ENCODE results near the gene PPM1L.

Gene PPM1L

DNA sequence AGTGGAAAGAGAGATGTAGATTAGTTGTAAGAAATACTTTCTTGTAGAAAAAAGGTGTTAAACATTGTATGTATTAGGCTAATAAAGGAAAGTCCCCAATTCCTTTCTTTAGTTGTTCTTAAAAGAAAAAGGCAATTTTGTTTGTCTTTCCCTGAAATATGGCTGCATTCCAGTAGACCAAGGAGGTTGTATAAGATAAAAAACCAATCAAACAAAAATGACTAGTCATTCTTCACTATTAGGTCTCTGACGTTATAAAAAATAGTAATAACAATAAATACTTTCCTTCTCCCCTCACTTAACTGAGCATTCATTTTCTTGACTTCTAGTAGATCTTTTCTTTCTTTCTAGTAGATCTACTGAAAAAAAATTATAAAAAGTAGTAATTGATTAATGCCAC is 8.6 kb upstream of the PPM1L start:
- no peak overlapping the region for H3K4me3 ChIP-seq (replicated peaks; ENCODE audit: insufficient read depth, low read length)
- DNase-seq (ENCODE audit: low read depth in 1 of 2, low spot score in 1 of 2): no peak
- H3K27me3 ChIP-seq (ENCODE audit: insufficient read depth, poor library complexity, severe bottlenecking): no peaks in the 10 kb centered on the region
- no peak overlapping the region for H3K27ac ChIP-seq (replicated peaks)
- no peak for TF ChIP-seq GABPA (IDR thresholded peaks at IDR 0.05; ENCODE audit: low read depth)
- no peak for TF ChIP-seq CTCF (IDR thresholded peaks at IDR 0.05; ENCODE audit: insufficient read depth, low read length)
- TF ChIP-seq REST (IDR thresholded peaks at IDR 0.05; ENCODE audit: insufficient replicate concordance, low read depth): no peak
- TF ChIP-seq SPI1 (IDR thresholded peaks at IDR 0.05; ENCODE audit: borderline replicate concordance, low read depth): no peak
- no peak for TF ChIP-seq POLR2AphosphoS5 (IDR thresholded peaks at IDR 0.05; ENCODE audit: low read depth)

DNA sequence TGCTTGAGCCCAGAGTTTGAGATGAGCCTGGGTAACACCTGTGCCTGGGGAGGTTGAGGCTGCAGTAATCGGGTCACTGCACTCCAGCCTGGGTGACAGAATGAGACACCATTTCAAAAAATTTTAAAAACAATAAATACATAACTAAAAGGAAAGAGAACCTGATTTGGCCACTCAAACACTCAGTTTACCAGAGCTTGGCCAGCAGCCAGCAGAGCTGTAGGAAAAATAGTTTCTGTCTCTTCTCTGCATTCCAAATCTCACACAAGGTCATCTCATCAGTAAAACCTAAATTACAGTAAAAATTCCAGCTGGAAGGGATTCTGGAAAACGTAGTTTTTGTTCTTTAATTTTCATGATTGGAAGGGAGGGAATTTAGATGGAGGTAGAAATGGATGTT is 7.8 kb upstream of the PPM1L start:
- no peak for DNase-seq (ENCODE audit: low read depth in 1 of 2, low spot score in 1 of 2)
- H3K27ac ChIP-seq (replicated peaks): no peak overlapping the region
- no peak for TF ChIP-seq SPI1 (IDR thresholded peaks at IDR 0.05; ENCODE audit: borderline replicate concordance, low read depth)
- TF ChIP-seq POLR2AphosphoS5 (IDR thresholded peaks at IDR 0.05; ENCODE audit: low read depth): no peak
- TF ChIP-seq REST (IDR thresholded peaks at IDR 0.05; ENCODE audit: insufficient replicate concordance, low read depth): no peak
- TF ChIP-seq GABPA (IDR thresholded peaks at IDR 0.05; ENCODE audit: low read depth): no peak
- no peak for TF ChIP-seq CTCF (IDR thresholded peaks at IDR 0.05; ENCODE audit: insufficient read depth, low read length)
- no peaks in the 10 kb centered on the region for H3K27me3 ChIP-seq (ENCODE audit: insufficient read depth, poor library complexity, severe bottlenecking)
- no peak overlapping the region for H3K4me3 ChIP-seq (replicated peaks; ENCODE audit: insufficient read depth, low read length)

- H3K27ac ChIP-seq (replicated peaks): no peak overlapping the region
- H3K4me3 ChIP-seq (replicated peaks; ENCODE audit: insufficient read depth, low read length): no peak overlapping the region
- H3K27me3 ChIP-seq (ENCODE audit: insufficient read depth, poor library complexity, severe bottlenecking): no peaks in the 10 kb centered on the region
- DNase-seq (ENCODE audit: low read depth in 1 of 2, low spot score in 1 of 2): no peak
- TF ChIP-seq GABPA (IDR thresholded peaks at IDR 0.05; ENCODE audit: low read depth) (no peak), REST (IDR thresholded peaks at IDR 0.05; ENCODE audit: insufficient replicate concordance, low read depth) (no peak), POLR2AphosphoS5 (IDR thresholded peaks at IDR 0.05; ENCODE audit: low read depth) (no peak), SPI1 (IDR thresholded peaks at IDR 0.05; ENCODE audit: borderline replicate concordance, low read depth) (no peak), CTCF (IDR thresholded peaks at IDR 0.05; ENCODE audit: insufficient read depth, low read length) (no peak)
Measured at GRCh38 chr3:160748787-160749186, 7.2 kb upstream of the PPM1L start.
